Nephron (organoid): ENCODE measurements around the gene UROD.

Source experiments
- H3K27ac Mint-ChIP-seq, 3 experiments: 2 replicates each; pipeline ENCODE4 v1.8.0; 2020; ENCODE audit warnings: mixed read lengths in 3 of 3, mild to moderate bottlenecking in 2 of 3, moderate library complexity in 1 of 3
- H3K27me3 Mint-ChIP-seq: 2 replicates; pipeline ENCODE4 v1.8.0; 2021; ENCODE audit warnings: low read depth, mild to moderate bottlenecking, moderate library complexity, mixed read lengths
- H3K36me3 Mint-ChIP-seq: 2 replicates; pipeline ENCODE4 v1.8.0; 2020; ENCODE audit warnings: low read depth, mixed read lengths
- H3K4me1 Mint-ChIP-seq: 2 replicates; pipeline ENCODE4 v1.8.0; 2020; ENCODE audit warnings: mixed read lengths
- H3K4me3 Mint-ChIP-seq, 3 experiments: 2 replicates each; pipeline ENCODE4 v1.8.0; 2020; ENCODE audit warnings: mild to moderate bottlenecking in 3 of 3, mixed read lengths in 3 of 3, moderate library complexity in 2 of 3
- H3K9me3 Mint-ChIP-seq: 2 replicates; pipeline ENCODE4 v1.8.0; 2020; ENCODE audit warnings: mixed read lengths
- CTCF ChIP-seq, 3 experiments: fragments of 200-600 bp; sonication (generic); IDR thresholded peaks; one replicate each; pipeline ENCODE4 v1.5.0; 2021; ENCODE audit warnings: antibody characterized with exemption in 3 of 3; ENCODE audit not compliant: unreplicated experiment in 3 of 3

The UROD gene

GRCh38 chr1:45011837-45012638 is at the start of gene UROD:
Gene UROD, plus strand, starts transcription at chr1:45012254. Its CDS starts 12 bp downstream, at chr1:45012266.
- Mint-ChIP-seq H3K9me3 (no peaks in the 10 kb centered on the region), H3K4me3 (peak within 1 kb of the TSS; percentile 80 to 88 (median 88)), H3K4me1 (peaks cover 26% of the 10 kb centered on the region), H3K27ac (peak within 1 kb of the TSS; percentile 65 to 89 (median 78)), H3K36me3 (peaks cover 22% of the 10 kb centered on the region), H3K27me3 (no peaks in the 10 kb centered on the region)
- TF ChIP-seq CTCF (IDR thresholded peaks at IDR 0.05; ENCODE audit: unreplicated experiment in 3 of 3), result no peak

GRCh38 chr1:44962729-44963128 is 49.3 kb upstream of the UROD start:
- TF ChIP-seq CTCF (IDR thresholded peaks at IDR 0.05; ENCODE audit: unreplicated experiment in 3 of 3), result no peak
- Mint-ChIP-seq H3K27me3 (no peaks in the 10 kb centered on the region), H3K9me3 (no peaks in the 10 kb centered on the region), H3K4me3 (no peak overlapping the region), H3K4me1 (no peaks in the 10 kb centered on the region), H3K27ac (no peak overlapping the region), H3K36me3 (peaks cover 13% of the 10 kb centered on the region)

- no peak overlapping the region for H3K4me3 Mint-ChIP-seq
- H3K27me3 Mint-ChIP-seq, result no peaks in the 10 kb centered on the region
- no peak overlapping the region for H3K27ac Mint-ChIP-seq
- no peaks in the 10 kb centered on the region for H3K4me1 Mint-ChIP-seq
- H3K9me3 Mint-ChIP-seq, result no peaks in the 10 kb centered on the region
- peaks cover 14% of the 10 kb centered on the region for H3K36me3 Mint-ChIP-seq
- no peak for TF ChIP-seq CTCF (IDR thresholded peaks at IDR 0.05; ENCODE audit: unreplicated experiment in 3 of 3)
Observed at GRCh38 chr1:44964396-44964795, 47.7 kb upstream of the UROD start.

GRCh38 chr1:44970317-44970716 is 41.7 kb upstream of the UROD start:
- Mint-ChIP-seq H3K4me1 (no peaks in the 10 kb centered on the region), H3K4me3 (no peak overlapping the region), H3K9me3 (no peaks in the 10 kb centered on the region), H3K27ac (no peak overlapping the region), H3K27me3 (no peaks in the 10 kb centered on the region), H3K36me3 (peaks cover 30% of the 10 kb centered on the region)
- TF ChIP-seq CTCF (IDR thresholded peaks at IDR 0.05; ENCODE audit: unreplicated experiment in 3 of 3), result no peak

GRCh38 chr1:44973645-44974044 is 38.4 kb upstream of the UROD start:
- Mint-ChIP-seq H3K4me3 (no peak overlapping the region), H3K4me1 (no peaks in the 10 kb centered on the region)

More at GRCh38 chr1:44973645-44974044, 38.4 kb upstream of the UROD start:
- no peak overlapping the region for H3K27ac Mint-ChIP-seq
- no peak for TF ChIP-seq CTCF (IDR thresholded peaks at IDR 0.05; ENCODE audit: unreplicated experiment in 3 of 3)
- peaks cover 51% of the 10 kb centered on the region for H3K36me3 Mint-ChIP-seq
- H3K9me3 Mint-ChIP-seq, result peaks cover 14% of the 10 kb centered on the region
- H3K27me3 Mint-ChIP-seq, result no peaks in the 10 kb centered on the region
